ENCODE results near the gene CDC73.
"Not testable (repeated sequence)": the region's sequence is repeated elsewhere in the genome, so short reads cannot be mapped to it uniquely, and the experiment has no call there.

DNA sequence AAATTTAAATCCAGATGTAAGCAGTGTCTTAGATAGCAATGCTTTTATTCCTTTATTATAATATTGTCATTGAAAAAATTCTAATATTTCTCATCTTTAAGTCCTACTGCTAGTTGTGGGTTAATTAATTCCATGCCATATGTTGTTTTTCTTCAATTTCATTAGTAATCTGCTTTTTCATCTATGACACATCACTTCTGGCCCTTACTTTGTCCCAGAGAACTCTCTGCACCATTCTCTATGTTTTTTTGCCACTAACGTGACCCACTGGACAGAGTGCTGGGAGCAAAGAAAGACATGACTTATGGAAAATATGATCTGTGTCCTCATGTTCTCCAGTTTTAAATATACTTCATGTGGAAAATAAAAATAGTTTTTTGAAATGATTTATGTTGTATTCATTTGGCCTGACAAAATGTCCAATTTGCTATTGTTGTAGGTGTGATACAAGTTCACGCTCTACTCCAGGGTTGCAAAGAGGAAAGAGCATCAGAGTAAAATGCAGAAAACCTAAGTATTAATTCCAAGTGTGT, 166.8 kb downstream of the CDC73 start:
- TF ChIP-seq, protein P1, sequence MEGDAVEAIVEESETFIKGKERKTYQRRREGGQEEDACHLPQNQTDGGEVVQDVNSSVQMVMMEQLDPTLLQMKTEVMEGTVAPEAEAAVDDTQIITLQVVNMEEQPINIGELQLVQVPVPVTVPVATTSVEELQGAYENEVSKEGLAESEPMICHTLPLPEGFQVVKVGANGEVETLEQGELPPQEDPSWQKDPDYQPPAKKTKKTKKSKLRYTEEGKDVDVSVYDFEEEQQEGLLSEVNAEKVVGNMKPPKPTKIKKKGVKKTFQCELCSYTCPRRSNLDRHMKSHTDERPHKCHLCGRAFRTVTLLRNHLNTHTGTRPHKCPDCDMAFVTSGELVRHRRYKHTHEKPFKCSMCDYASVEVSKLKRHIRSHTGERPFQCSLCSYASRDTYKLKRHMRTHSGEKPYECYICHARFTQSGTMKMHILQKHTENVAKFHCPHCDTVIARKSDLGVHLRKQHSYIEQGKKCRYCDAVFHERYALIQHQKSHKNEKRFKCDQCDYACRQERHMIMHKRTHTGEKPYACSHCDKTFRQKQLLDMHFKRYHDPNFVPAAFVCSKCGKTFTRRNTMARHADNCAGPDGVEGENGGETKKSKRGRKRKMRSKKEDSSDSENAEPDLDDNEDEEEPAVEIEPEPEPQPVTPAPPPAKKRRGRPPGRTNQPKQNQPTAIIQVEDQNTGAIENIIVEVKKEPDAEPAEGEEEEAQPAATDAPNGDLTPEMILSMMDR (IDR thresholded peaks at IDR 0.05) = not testable (repeated sequence)
- TF ChIP-seq POLR2A (IDR thresholded peaks at IDR 0.05) = not testable (repeated sequence)
